ENCODE measurements around the gene GASK1B.

GASK1B gene

DNA sequence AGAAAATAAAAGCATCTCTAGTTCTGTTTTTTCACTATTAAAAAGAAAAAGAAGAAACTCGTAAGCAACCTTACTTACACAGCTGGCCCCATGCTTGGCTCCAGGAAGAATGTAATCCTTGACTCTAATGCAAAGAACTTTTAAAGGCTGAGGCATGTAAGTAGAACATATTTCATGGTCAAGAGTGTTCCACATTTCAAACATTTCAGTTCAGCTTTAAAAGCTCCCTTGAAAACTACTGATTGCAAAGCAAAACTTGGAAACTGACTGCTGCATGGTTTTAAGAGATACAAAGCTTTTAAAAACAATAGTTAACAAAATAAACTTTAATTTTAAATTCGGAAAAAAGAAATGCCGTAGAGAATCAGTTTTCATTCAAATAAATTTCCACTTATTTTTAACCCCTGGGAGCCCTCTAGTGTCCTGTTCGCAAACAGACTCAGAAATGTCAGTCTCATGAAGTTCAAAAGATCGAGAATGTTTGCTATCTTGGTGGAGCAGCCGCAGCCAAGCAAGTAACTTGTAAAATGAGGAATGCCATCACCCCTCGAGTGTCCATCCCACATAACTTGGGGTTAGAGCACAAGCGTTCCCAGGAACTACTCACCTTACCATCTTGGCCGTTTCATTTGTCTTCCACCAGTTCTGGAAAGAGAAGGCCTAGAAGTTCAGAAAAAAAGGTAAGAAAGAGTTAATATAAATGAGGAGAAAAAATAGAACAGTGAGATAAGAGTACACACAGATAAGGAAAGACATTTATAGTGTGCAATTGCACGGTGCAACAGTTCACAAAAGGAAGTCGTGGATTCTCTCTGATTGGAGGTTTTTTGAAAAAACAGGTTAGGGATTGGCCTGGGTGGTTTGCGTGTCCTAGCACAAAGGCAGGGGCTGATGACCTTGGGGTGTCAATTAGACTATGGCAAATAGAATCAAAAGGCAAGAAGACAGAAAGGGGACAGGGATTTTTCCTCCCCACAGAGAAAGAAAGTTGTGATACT, at the start of gene GASK1B:
Gene GASK1B, minus strand, starts transcription at position 765 of the 998 bp plus-strand sequence. CDS start 1,650 bp downstream, outside the sequence.
- DNase-seq = peak; percentile 27

DNA sequence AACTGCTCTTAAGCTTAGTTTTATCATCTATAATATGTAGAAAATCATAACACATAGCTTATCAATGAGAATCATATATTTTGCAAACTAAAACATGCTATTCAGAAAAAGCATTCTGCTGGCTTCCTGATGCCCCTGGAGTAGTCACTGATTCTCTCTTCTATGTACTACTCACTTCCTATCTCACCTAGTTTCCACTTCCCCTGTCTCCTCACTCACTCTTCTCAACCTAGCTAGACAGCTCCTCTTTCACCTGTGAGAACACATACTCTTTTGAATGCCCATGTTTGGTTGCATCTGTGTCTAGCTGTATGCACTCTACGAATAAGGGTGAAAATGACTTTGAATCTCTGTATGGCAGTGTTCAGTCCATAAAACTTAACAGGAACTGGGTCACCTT, 46.8 kb upstream of the GASK1B start:
- DNase-seq = no peak

DNA sequence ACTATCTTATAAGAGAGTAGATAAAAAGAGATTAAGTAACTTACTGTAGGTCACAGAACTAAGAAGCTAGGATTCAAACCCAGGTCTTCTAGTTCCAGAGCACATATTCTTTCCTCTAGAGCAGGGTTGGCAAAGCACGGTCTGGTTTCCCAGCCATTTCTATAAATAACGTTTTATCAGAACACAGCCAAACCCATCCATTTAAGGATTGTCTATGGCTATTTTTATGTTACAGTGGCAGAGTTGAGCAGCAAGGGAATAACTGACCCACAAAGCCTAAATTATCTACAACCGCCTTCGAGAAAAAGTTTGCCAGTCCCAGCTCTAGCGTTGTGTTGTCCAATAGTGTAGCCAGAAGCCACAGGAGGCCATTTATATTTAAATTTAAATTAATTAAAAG, 44.9 kb upstream of the GASK1B start:
- DNase-seq = no peak

DNA sequence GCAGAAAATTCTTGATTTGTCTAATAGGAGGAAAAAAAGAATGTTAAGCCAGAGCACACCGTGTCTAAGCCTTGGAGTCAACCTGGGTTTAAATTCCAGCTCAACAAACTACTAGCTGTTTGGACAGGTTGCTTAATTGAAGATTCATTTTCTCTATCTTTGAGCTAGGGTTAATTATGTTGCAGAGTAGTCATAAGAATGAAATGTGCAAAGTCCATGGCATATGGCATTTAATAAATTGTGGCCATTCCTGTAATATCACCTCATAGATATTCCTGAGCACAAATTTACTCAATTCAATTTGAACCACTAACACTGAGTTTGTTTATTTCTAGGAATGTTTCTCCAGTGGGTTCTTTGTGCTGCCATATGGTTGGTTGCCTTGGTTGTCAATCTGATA, 42.0 kb upstream of the GASK1B start:
- DNase-seq = no peak

DNA sequence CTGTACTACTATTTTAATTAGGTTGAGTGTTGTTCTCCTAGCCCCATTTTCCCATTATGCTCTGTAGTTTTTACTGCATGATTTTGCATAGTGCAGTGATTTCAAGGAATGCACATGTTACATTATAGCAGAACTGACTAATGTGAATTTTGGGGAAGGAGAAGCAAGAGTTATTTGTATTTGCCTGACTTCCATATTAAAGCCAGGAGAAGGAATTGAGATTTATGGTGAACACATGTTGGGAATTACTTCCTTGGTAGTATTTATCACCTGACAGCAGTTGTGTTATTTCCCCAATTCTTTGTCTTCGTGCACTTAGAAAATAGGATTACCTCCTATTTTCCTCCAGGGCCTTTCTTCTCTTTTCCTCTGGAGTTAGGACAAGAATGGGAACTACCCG, 40.6 kb upstream of the GASK1B start:
- no peak for DNase-seq

DNA sequence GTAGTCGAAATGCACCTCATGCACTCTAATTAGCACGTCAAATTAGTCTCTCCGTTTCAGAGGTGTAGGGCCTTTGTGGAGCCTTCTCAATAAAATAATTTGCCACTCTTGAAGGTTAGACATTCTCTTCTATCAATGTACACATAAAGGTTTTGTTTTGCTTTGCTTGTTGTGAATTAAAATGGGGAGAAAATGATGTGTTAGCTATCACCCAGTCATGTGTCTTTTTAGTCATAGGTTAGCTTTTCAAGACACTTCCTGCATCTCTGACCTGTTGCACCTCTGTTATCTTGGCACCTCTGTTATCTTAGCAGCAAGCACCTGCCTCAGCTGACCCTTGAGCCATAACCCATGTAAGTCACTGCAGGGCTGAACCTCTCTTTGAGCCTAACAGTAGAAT, 38.4 kb upstream of the GASK1B start:
- no peak for DNase-seq

DNA sequence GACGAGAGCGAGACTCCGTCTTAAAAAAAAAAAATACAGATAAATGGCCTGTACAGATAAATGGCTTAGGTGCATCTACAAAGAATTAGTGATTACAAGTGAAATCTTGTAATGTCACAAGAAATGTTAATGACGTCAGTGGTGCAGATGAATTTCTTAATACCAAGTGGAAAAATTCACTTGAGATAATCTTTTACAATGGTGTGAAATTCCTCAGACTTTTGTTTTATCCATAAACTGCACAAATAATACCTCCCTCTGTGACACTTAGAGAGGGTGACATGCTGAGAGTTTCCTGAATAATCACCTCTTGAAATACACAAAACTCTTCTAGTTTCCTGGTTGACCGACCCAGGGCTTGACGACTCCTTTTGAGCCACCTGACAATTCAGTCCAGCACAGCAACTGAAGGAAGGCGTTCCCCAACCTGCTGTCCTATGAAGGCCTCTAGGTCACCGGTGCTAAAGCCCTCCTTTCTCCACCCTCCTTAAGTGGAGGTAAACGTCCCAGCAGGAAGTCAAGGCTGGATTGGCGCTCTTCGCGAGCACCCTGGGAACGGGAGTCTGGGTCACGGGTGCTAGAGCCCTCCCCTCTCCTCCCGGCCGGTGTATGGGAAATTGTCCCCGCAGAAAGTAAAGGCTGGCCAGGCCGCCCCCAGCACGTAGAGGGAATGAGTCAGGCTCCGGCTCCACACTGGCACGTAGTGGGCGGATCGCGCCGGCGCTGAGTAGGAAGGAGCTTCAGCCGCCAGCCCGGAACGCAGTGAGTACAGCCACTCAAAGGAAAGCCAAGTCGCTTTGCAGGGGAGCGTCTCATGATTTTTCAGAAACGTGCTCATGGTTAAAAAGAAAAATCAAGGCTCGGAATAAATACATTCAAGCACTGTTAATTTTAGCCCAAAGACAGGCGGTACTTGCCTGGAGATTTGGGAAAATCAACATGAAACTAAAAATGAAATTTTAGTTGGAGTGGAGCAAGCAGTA, 37.3 kb upstream of the GASK1B start, which contains the start of gene TMEM144:
Gene TMEM144, plus strand, starts transcription at position 662 of the 983 bp plus-strand sequence. CDS start 2,182 bp downstream, outside the sequence.
- peak; percentile 48 for DNase-seq

DNA sequence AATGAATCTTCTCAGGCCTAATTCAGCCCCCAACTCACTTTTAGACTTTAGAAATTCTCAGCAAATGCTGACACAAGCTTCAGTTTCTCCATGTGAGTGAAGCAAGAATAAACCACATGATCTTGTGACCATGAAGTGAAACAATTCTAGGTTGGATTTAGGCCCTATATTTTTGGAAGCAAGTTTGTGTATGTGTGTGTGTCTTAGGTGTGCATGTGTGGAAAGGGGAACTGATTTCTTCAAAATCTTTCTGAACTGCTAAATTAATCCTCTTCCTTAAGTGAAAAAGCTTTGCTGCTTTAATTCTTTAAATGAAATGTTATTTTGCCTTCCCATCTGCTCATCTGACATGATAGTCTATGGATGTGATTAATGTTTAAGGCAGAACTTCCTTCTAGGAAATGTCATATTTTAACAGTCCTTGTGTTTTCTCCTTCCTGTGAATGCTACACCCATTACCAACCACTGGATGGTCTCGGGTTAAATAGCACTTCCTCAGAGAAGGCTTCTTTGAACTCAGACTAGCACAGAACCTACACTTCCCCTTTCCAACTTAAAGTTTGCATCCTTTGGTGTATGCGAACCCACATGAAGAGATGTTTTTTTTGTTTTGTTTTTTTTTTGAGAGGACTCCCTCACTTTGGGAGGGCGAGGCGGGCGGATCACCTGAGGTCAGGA, 36.3 kb upstream of the GASK1B start:
- DNase-seq = no peak

DNA sequence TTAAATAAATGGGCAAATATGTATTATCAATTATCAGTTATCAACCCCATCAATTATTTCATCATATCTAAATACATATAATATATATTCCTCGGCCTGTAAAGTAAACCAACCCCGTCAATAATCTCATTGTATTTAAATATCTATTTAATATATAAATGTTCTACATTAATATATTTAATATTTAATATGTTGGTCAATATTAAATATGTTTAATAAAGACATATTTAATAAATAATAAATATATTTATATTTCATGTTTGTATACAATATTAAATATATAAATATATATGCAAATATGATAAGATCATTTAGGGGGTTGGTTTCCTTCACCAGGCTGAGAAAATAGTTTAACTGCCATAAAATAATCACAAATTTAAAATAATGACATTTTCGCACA, 31.1 kb upstream of the GASK1B start:
- no peak for DNase-seq

DNA sequence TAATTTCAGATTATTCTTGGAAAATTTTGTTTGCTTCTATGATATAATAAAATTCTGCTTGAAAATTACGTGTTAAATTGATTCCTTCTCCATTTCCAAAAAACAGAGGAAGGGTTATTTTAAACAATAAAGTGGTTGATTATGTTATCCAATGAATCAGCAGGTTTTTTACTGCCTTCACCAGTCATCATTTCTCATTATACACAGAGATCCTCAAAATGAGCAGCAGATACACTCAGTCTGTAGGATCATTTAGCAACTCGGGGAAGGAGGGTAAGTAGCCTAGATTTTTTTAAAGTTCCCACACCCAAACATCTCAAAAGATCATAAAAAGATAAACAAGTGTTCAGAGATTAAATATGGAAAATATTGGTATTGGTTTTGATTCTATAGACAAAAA, 30.6 kb upstream of the GASK1B start:
- no peak for DNase-seq

DNA sequence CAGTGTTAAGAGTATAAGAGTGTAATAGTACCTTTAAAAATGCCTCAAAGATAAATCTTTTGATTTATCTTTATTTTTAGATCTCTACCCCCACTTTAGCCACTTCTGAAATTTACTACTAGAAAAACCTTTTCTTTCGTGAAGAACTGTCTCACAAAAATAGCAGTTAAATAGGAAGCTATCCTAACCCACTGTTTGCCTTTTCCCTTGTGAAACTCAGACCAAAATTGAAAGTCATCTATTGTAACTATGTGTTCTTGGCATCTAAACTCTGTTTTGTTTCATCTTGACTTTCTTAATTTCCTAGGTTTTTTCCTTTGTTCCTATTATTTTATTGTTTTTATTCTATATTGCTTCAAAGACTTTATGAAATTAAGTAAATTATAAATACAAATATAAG, 29.7 kb upstream of the GASK1B start:
- DNase-seq = no peak

DNA sequence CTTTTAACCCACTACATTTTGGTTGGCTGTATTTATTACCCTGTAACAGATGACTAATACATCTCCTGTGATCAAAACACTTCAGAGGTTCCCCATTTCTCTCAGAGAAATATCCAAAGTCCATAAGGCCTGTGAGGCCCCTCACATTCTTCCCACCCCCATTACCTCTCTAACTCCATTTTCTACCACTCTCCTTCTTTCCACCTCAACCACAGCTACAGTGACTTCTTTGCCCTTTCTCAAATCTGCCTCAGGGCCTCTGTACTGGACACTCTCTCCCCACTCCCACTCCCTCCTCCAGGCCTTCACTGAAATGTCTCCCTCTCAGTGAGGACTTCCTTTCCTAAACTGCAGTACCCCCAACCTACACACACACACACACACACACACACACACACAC, 29.1 kb upstream of the GASK1B start:
- DNase-seq = no peak

DNA sequence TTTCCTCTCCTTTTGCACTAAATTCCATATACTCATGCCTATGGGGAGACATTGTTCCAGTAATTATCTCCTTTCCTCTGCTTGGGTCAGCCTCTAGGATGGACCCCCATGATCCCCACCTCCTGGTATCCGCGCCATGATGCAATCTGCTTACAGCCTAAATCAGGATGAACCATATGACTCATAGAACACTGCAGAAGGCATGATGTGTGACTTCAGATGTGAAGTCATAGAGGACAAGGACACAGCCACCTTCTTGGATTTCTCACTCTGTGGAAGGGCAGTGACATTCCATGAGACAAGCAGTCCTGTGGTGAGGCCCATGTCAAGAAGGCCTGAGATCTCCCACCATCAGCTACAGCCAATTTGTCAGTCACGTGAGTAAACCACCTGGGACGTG, 28.5 kb upstream of the GASK1B start:
- DNase-seq = no peak

DNA sequence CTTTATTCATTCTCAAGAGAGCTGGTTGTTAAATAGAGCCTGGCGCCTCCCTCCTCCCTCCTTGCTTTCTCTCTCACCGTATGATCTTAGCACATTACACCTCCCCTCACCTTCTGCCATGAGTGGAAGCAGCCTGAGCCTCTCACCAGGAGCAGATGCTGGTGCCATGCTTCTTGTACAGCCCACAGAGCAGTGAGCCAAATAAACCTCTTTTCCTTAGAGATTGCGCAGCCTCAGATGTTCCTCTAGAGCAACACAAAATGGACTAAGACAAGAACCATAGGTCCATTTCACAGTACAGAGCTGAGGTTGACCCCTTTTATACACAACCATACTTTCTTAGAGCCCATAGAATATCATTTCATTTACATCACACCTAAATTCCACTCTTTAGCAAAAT, 27.4 kb upstream of the GASK1B start:
- no peak for DNase-seq

DNA sequence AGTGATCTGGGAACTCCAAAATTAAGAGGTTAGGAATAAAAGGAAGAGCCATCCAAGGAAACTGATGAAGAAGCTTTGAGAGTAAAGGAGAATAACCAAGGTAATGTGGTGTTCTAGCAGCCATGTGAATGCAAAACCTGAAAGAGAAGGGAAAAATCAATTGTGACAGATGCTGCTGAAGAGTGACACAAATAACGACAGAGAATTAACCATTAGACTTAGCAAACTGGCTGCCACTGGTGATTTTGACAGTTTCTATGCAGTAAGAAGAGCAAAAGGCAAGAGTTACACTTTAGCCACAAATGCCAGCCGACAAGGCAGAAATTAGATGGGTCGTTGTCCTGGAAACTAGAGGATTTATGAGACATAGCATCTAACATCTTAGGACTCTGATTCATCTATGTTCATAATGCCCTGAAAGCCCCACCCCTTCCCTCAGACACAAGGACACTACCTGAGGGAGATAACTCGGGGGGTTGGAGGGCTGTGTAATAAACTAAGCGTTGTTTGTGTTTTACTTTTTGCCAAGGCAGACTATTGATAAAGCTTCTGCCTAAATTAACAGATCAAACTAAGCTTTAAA, 24.5 kb upstream of the GASK1B start:
- no peak for DNase-seq

DNA sequence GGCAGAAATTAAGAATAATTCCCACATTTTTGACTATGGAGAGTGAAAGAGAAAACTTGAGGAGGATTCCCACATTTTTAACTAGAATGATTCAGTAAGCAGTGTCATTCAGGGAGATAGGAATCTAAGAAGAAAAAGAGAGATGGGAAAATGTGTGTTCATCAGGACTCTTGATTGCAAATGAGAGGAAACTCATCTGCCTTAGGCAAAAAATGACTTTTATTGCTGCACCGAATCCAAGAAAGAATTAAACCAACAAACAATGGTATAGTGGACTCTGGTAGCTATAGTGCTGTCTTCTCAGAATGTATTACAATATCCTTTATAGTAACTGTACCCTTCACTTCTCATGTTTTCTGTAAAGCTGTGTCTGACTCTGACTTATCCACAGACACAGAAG, 22.5 kb upstream of the GASK1B start:
- DNase-seq = no peak

DNA sequence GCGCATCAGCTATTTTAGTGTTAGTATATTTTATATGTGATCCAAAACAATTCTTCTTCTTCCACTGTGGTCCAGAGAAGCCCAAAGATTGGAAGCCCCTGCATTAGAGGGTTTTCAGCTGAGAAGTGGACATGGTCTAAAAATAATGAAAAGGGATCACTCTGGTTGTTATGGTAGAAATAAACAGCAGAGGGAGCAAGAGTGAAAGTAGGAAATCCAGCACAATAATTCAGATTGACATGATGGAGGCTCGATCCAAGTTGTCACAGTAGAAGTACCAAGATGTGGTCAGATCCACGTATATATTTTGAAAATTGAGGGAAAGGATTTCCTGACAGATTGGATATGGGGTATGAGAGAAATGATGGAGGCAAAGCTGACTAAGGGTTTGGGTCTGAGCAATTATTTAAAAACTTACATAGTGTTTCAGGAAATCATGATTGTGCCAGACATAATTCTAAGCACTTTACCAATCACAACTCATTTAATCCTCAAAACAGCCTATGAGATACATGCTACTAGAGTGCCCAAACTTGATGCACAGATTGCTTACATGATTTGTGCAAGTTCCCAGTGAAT, 20.4 kb upstream of the GASK1B start:
- peak; percentile 24 for DNase-seq

DNA sequence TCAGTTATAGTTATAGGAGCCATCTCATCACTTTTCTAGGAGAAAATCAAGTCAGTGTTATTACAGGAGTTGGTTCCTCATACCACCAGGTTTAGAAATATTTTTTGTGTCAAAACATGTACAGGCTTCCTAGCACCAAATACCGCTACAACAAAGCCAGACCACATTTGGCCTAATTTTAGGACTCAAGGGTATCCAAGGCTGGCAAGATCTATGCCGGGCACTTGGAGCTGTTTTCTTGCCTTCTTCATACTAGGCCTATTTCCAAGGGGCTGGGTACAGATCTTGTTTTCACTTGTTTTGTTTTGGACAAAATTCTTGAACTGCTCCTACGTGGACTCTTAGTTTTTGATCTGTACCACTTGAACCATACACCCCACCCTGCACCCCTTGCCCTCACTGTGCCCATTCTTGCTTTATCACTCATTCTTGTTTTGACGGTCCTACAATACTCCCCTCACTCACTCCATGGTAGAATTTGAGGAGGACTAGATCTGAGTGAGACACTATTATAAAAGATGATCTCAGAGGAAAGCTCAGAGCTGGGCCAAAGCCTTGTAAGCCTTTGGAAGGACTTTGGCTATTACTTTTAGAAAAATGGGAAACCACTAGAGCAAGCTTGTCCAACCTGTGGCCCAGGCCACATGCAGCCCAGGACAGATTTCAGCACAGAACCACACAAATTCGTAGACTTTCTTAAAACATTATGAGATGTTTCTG, 19.8 kb upstream of the GASK1B start:
- DNase-seq = no peak

DNA sequence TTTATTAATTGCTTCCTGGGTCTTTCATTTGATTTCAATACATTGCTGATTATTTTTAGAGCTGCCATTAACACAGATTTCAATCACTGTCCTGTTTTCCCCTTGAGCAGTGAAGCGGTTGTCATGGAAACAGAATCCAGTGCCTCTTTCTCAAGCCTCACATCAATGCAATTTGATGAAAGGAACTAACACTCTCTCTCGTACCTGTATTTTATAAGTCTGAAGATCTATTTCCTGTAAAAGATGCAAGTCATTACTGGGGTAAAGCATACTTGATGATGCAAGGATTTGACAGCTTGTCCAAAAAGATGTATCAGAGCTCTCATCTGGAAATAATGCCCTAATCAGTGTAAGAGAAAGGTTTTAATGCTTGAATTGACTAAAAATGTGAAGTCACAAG, 17.9 kb upstream of the GASK1B start:
- no peak for DNase-seq

DNA sequence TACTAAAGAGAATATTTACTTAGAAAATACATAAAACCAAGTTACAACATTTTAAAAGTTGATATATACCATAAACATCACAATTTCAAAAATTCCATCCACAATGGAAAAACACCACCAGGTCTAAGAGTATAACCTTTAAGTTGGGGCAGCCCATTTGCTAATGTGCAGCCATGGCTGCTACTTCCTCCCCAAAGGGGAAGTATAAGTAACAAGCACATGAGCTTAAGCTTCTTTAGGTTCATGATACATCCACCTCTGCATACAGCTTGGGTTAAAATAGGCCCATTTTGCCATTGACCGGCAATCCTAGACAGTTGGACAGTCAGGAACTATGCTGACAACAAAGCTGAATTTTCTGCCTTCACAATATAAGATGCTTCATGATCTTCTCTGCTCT, 16.6 kb upstream of the GASK1B start:
- no peak for DNase-seq

DNA sequence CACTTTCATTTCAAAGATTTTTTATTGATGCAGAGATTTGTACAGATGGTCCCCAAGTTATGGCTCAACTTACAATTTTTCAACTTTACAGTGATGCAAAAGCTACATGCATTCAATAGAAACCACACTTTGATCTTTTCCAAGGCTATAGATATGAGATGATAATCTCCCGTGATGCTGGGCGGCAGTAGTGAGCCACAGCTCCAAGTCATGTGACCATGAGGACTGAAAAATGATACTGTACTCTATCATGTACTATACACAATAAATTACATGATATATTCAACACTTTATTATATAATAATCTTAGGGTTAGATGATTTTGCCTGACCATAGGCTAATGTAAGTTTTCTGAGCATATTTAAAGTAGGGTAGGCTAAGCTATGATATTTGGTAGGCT, 14.0 kb upstream of the GASK1B start:
- no peak for DNase-seq
